Measurements from ENCODE around the gene NUP133. TPM values are rescaled to one million over a fixed set of nuclear protein-coding genes. Genes with fewer than 3 reads are reported as not detected.
A peak's percentile ranks its signal among the peaks of the same experiment; 100 is the strongest.

The NUP133 gene
- polyA plus RNA-seq (2011; rRNA removed) (20.8 and 28.4 TPM in 2 replicates), polyA minus RNA-seq (2011; rRNA and poly(A)+ RNA removed) (15.3 and 17.3 TPM in 2 replicates)

DNA sequence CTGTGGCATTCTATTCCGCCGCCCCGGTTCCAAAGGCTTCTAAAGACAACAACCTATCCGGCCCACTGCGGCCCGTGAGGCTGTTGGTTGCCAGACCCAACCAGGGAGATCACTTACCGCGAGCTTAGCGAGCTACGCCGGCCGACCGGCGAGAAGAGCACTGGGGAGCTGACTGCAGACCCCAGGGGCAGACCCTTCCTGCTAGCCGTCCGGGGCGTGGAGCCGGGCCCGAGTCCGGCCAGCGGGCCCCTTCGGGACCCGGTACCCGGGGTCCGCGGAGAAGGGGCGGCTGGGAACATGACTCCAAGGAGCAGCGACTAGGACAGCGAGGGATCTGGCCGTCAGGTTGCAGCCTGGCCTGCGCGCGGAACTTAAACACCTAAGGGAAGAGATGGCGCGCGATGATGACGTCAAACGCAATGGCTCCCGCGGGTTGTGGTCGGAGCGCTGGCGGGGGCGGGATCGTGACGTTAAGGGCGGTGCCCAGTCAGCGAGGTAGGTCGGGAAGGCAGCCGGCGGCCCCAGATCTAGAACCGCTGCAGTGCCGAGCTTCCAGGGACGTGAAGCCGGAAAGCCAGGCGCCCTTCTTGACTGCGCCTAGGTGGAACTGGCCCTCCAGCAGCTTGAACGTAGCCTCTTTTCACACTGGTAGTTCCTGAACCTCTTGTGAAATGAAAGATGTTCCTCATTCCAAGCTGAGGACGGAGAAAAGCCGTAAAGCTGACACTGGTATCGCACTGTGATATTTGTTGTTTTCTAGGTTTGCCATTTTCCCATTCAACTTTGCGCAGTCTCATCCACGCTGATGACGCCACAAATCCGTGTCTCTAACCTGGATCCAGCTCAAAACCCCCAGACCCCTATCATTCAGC lies at the start of gene NUP133:
NUP133 (minus strand) TSS at position 391 of the 872 bp plus-strand sequence; CDS start at position 299, 92 bp downstream.
- POLR2A ChIA-PET = no interaction called here
- CTCF ChIA-PET = interaction anchor here (0.6 to 1.4 kb wide), 4 partner anchors 10 to 51 kb away, joined by 3 to 4 read pairs (median 3); partner anchors contain the start of gene ABCB10
- DNase-seq (ENCODE audit: low read depth) = peak; percentile 83
- TF ChIP-seq, protein P1, sequence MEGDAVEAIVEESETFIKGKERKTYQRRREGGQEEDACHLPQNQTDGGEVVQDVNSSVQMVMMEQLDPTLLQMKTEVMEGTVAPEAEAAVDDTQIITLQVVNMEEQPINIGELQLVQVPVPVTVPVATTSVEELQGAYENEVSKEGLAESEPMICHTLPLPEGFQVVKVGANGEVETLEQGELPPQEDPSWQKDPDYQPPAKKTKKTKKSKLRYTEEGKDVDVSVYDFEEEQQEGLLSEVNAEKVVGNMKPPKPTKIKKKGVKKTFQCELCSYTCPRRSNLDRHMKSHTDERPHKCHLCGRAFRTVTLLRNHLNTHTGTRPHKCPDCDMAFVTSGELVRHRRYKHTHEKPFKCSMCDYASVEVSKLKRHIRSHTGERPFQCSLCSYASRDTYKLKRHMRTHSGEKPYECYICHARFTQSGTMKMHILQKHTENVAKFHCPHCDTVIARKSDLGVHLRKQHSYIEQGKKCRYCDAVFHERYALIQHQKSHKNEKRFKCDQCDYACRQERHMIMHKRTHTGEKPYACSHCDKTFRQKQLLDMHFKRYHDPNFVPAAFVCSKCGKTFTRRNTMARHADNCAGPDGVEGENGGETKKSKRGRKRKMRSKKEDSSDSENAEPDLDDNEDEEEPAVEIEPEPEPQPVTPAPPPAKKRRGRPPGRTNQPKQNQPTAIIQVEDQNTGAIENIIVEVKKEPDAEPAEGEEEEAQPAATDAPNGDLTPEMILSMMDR (IDR thresholded peaks at IDR 0.05; ENCODE audit: insufficient read depth, low read depth, low read length) = no peak
- peak within 1 kb of the TSS; percentile 83 for H3K4me3 ChIP-seq (ENCODE audit: low read depth, low read length)
- no peaks in the 10 kb centered on the region for H3K27me3 ChIP-seq (ENCODE audit: control insufficient read depth, insufficient read depth, low read length)
- H3K36me3 ChIP-seq (ENCODE audit: control insufficient read depth, insufficient read depth, low read length) = no peaks in the 10 kb centered on the region

DNA sequence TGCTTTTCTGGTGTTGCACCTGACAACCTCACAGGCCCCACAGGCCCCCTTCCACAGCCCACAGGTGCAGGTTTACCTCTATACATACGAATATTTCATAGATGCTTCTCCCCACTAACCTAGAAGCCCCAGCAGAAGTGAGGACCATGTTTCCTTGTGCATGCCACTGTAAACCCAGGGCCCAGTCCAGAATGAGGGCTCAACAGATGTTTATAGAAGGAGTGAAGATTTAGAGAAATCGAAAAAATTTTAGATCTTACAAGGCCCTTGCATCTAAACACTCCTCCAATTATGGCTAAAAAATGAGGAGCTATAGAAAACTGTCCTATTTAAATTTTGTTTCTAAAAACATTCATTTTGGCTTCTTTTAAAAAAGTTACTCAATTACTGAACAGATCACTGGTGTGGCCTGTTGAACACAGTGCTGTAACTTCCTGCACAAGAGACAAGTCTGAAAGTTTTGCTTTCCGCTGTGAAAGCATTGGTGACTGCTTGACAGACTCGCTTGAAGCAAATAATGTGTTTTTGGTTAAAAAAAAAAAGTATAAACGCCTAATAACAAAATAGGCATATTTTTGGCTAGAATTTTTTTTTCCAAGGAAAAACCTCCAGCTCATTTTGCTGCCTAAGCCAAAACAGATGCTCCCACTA lies 49.2 kb upstream of the NUP133 start:
- H3K4me3 ChIP-seq (ENCODE audit: low read depth, low read length) = peak overlapping the region; percentile 53
- CTCF ChIA-PET = interaction anchor here (0.6 to 2.0 kb wide), 4 partner anchors 47 to 95 kb away, joined by 3 to 14 read pairs (median 4); no protein-coding TSS in a partner anchor
- TF ChIP-seq, protein P1 (IDR thresholded peaks at IDR 0.05; ENCODE audit: insufficient read depth, low read depth, low read length) = no peak
- H3K27me3 ChIP-seq (ENCODE audit: control insufficient read depth, insufficient read depth, low read length) = no peaks in the 10 kb centered on the region
- POLR2A ChIA-PET = no interaction called here
- no peak for DNase-seq (ENCODE audit: low read depth)
- H3K36me3 ChIP-seq (ENCODE audit: control insufficient read depth, insufficient read depth, low read length) = no peaks in the 10 kb centered on the region

DNA sequence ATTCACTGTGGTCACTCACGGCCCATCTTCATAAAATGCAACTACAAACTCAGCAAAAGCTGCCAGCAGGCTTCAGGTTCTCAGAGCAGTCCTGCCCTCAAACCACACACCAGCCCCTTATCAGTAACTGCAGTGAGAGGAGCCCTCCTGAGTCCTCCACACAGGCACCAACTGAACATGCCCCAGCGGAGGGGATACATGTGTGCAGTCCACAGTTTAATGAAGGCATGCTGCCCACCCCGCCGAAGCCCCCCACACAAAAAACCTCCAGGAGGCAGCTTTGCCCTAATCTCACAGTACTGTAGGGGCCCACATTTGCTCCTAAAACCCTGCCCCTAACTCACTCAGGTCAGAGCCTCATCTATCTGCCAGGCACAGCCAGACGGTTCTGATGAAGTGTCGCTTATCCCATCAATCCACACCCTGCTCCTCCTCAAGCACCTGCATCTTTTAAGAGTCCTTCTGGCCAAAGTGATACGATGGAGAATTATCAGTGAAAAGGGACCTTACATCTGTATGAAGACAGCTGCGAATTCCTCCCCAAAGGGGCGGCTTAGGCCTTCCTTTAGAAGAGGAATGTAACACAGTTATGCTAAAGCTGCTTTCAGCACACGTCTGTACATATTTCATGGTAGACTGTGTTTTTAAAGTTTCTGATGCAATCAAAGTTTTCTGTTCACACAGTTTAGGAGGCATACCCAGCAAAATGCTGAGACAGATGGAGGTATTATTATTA lies 46.9 kb upstream of the NUP133 start:
- ChIA-PET POLR2A (no interaction called here), CTCF (interaction anchor here (0.7 kb wide), 1 partner anchor 25 kb away, joined by 3 read pairs; no protein-coding TSS in a partner anchor)
- H3K27me3 ChIP-seq (ENCODE audit: control insufficient read depth, insufficient read depth, low read length) = no peaks in the 10 kb centered on the region
- no peak overlapping the region for H3K4me3 ChIP-seq (ENCODE audit: low read depth, low read length)
- TF ChIP-seq, protein P1 (IDR thresholded peaks at IDR 0.05; ENCODE audit: insufficient read depth, low read depth, low read length) = no peak
- no peaks in the 10 kb centered on the region for H3K36me3 ChIP-seq (ENCODE audit: control insufficient read depth, insufficient read depth, low read length)
- DNase-seq (ENCODE audit: low read depth) = no peak

DNA sequence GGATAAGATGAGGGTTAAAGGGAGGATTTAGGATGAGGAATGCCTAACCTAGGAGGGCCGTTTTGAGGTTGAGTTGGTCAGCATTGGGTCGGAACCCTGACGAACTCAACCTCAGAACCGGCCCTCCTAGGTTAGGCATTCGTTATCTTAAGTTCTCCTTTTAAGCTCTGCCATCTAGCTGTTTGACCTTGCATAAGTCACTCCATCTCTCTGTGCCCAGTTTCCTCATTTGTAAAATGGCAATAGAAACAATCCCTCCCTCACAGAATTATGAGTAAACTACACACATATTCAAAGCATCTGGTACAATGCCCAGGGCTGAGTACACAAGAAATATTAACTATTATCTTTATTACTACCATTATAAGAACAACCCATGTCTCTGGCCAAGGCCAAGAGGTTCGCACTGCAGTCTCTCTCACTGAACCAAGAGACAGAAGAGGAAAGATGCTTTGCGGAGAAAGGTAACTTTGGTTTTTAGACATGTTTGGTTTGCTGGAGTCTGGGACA lies 45.5 kb upstream of the NUP133 start:
- H3K36me3 ChIP-seq (ENCODE audit: control insufficient read depth, insufficient read depth, low read length) = peaks cover 4% of the 10 kb centered on the region
- DNase-seq (ENCODE audit: low read depth) = no peak
- TF ChIP-seq, protein P1 (IDR thresholded peaks at IDR 0.05; ENCODE audit: insufficient read depth, low read depth, low read length) = no peak
- POLR2A ChIA-PET = no interaction called here
- CTCF ChIA-PET = no interaction called here
- no peak overlapping the region for H3K4me3 ChIP-seq (ENCODE audit: low read depth, low read length)
- no peaks in the 10 kb centered on the region for H3K27me3 ChIP-seq (ENCODE audit: control insufficient read depth, insufficient read depth, low read length)

Data from BJ (cell line).